ENCODE data around the gene RAMP1.

- TF ChIP-seq POLR2A (IDR thresholded peaks at IDR 0.05) (no peak), CTCF (IDR thresholded peaks at IDR 0.05) (no peak)
Measured at GRCh38 chr2:237896507-237896892, 37.1 kb downstream of the RAMP1 start.
